H9 (cell line): ENCODE measurements around the gene OR10W1. TPM values are rescaled to one million over a fixed set of nuclear protein-coding genes. Genes with fewer than 3 reads are reported as not detected.

ENCODE experiments used
- DNase-seq: peaks from one replicate; pipeline ENCODE4 v3.0.0-alpha.2; 2017
- H2AFZ ChIP-seq: one replicate; pipeline ENCODE4 v1.6.1; 2013; ENCODE audit warnings: mild to moderate bottlenecking, low read length, control low read depth, moderate library complexity
- H2AK5ac ChIP-seq: 2 replicates; pipeline ENCODE4 v1.6.1; 2013; ENCODE audit warnings: low read length, control low read depth, mixed read lengths; ENCODE audit not compliant: insufficient read length
- H2BK120ac ChIP-seq: one replicate; pipeline ENCODE4 v1.6.1; 2013; ENCODE audit warnings: low read depth, mild to moderate bottlenecking, low read length, control low read depth, inconsistent platforms; ENCODE audit not compliant: poor library complexity, severe bottlenecking
- H2BK12ac ChIP-seq: 2 replicates; pipeline ENCODE4 v1.6.1; 2013; ENCODE audit warnings: low read length, control low read depth, mixed read lengths, low read depth; ENCODE audit not compliant: insufficient read length
- H2BK15ac ChIP-seq: 2 replicates; pipeline ENCODE4 v1.6.1; 2013; ENCODE audit warnings: low read depth, low read length, control low read depth
- H2BK20ac ChIP-seq: one replicate; pipeline ENCODE4 v1.6.1; 2013; ENCODE audit warnings: low read depth, mild to moderate bottlenecking, low read length, control low read depth, inconsistent platforms; ENCODE audit not compliant: poor library complexity, severe bottlenecking
- H2BK5ac ChIP-seq: 2 replicates; pipeline ENCODE4 v1.6.1; 2013; ENCODE audit warnings: low read length, control low read depth, mixed read lengths; ENCODE audit not compliant: insufficient read length
- H3K14ac ChIP-seq: 2 replicates; pipeline ENCODE4 v1.6.1; 2013; ENCODE audit warnings: low read length, control low read depth; ENCODE audit not compliant: insufficient read depth
- H3K18ac ChIP-seq: 2 replicates; pipeline ENCODE4 v1.6.1; 2013; ENCODE audit warnings: low read depth, mild to moderate bottlenecking, mixed read lengths, low read length, control low read depth; ENCODE audit not compliant: insufficient read length
- H3K23ac ChIP-seq: 2 replicates; pipeline ENCODE4 v1.6.1; 2013; ENCODE audit warnings: low read length, control low read depth, mixed read lengths, low read depth; ENCODE audit not compliant: insufficient read length
- H3K23me2 ChIP-seq: 2 replicates; pipeline ENCODE4 v1.6.1; 2013; ENCODE audit warnings: low read depth, mild to moderate bottlenecking, mixed read lengths, low read length, control low read depth; ENCODE audit not compliant: insufficient read length, poor library complexity, severe bottlenecking
- H3K27ac ChIP-seq: 2 replicates; pipeline ENCODE4 v1.5.1; 2013; ENCODE audit warnings: low read length, control low read depth, mixed read lengths, low read depth; ENCODE audit not compliant: insufficient read length
- H3K27me3 ChIP-seq: 2 replicates; pipeline ENCODE4 v1.6.1; 2013; ENCODE audit warnings: low read length, control low read depth, inconsistent platforms; ENCODE audit not compliant: insufficient read depth
- H3K4ac ChIP-seq: 2 replicates; pipeline ENCODE4 v1.6.1; 2013; ENCODE audit warnings: low read depth, mild to moderate bottlenecking, control low read depth, inconsistent platforms, low read length, moderate library complexity
- H3K4me1 ChIP-seq: 2 replicates; pipeline ENCODE4 v1.6.1; 2013; ENCODE audit warnings: low read length, control low read depth, inconsistent platforms; ENCODE audit not compliant: insufficient read depth
- H3K4me2 ChIP-seq: 2 replicates; pipeline ENCODE4 v1.6.1; 2013; ENCODE audit warnings: low read length, control low read depth, mixed read lengths; ENCODE audit not compliant: insufficient read length, insufficient read depth
- H3K56ac ChIP-seq: 2 replicates; pipeline ENCODE4 v1.6.1; 2013; ENCODE audit warnings: low read depth, mild to moderate bottlenecking, mixed read lengths, low read length, control low read depth; ENCODE audit not compliant: insufficient read length
- H3K79me1 ChIP-seq: 2 replicates; pipeline ENCODE4 v1.6.1; 2013; ENCODE audit warnings: low read depth, mild to moderate bottlenecking, moderate library complexity, low read length, control low read depth, inconsistent platforms; ENCODE audit not compliant: insufficient read depth, poor library complexity, severe bottlenecking
- H3K79me2 ChIP-seq: 2 replicates; pipeline ENCODE4 v1.6.1; 2013; ENCODE audit warnings: low read length, control low read depth, inconsistent platforms; ENCODE audit not compliant: insufficient read depth
- H3K9ac ChIP-seq: 2 replicates; pipeline ENCODE4 v1.6.1; 2013; ENCODE audit warnings: low read length, control low read depth, mixed read lengths; ENCODE audit not compliant: insufficient read length; ENCODE audit errors: extremely low read depth
- H3K9me3 ChIP-seq: one replicate; pipeline ENCODE4 v1.6.1; 2013; ENCODE audit warnings: low read depth, low read length, inconsistent platforms; ENCODE audit not compliant: control insufficient read depth
- H3T11ph ChIP-seq: one replicate; pipeline ENCODE4 v1.6.1; 2013; ENCODE audit warnings: mild to moderate bottlenecking, low read length, control low read depth, inconsistent platforms
- H4K20me1 ChIP-seq: one replicate; pipeline ENCODE4 v1.6.1; 2013; ENCODE audit not compliant: control insufficient read depth, insufficient read length, insufficient read depth
- H4K5ac ChIP-seq: 2 replicates; pipeline ENCODE4 v1.6.1; 2013; ENCODE audit warnings: low read depth, mild to moderate bottlenecking, mixed read lengths, low read length, control low read depth; ENCODE audit not compliant: insufficient read length
- H4K8ac ChIP-seq: replicated peaks from 2 replicates; pipeline ENCODE4 v1.6.1; 2013; ENCODE audit warnings: low read length, control low read depth, mixed read lengths, low read depth; ENCODE audit not compliant: insufficient read length
- H4K91ac ChIP-seq: 2 replicates; pipeline ENCODE4 v1.6.1; 2013; ENCODE audit warnings: low read depth, mild to moderate bottlenecking, moderate library complexity, mixed read lengths, low read length, control low read depth; ENCODE audit not compliant: insufficient read length
- H3K27ac Mint-ChIP-seq, 3 experiments: 2 replicates in 2 of 3; 3 replicates in 1 of 3; pipeline ENCODE4 v1.8.0; 2020 to 2021; ENCODE audit warnings: mixed read lengths in 3 of 3, mild to moderate bottlenecking in 1 of 3, moderate library complexity in 1 of 3
- H3K27me3 Mint-ChIP-seq: 2 replicates; pipeline ENCODE4 v1.8.0; 2021; ENCODE audit warnings: low read depth, mild to moderate bottlenecking, moderate library complexity, mixed read lengths
- H3K36me3 Mint-ChIP-seq, 3 experiments: 2 replicates in 2 of 3; 3 replicates in 1 of 3; pipeline ENCODE4 v1.8.0; 2020 to 2021; ENCODE audit warnings: low read depth in 3 of 3, mixed read lengths in 3 of 3; ENCODE audit not compliant: insufficient read depth in 1 of 3
- H3K4me1 Mint-ChIP-seq, 2 experiments: 2 replicates each; pipeline ENCODE4 v1.8.0; 2020; ENCODE audit warnings: mixed read lengths in 2 of 2
- H3K4me3 Mint-ChIP-seq, 2 experiments: 2 replicates in 1 of 2; 3 replicates in 1 of 2; pipeline ENCODE4 v1.8.0; 2020 to 2021; ENCODE audit warnings: mild to moderate bottlenecking in 2 of 2, mixed read lengths in 2 of 2, moderate library complexity in 1 of 2
- H3K9me3 Mint-ChIP-seq, 2 experiments: 2 replicates in 1 of 2; 3 replicates in 1 of 2; pipeline ENCODE4 v1.8.0; 2020; ENCODE audit warnings: mild to moderate bottlenecking in 2 of 2, mixed read lengths in 2 of 2, moderate library complexity in 1 of 2
- WGBS: extraction: QIAGEN DNeasy Blood & Tissue Kit; methylation state at CpG from one replicate; pipeline ENCODE4 v1.1.7; 2013; ENCODE audit warnings: missing lambda C conversion rate, low lambda C conversion rate, mixed read lengths; ENCODE audit not compliant: insufficient read length; ENCODE audit errors: extremely low coverage; 5-methylcytosine and 5-hydroxymethylcytosine counted together
- total RNA-seq: library from RNA; stranded (reverse); gene quantifications from 2 replicates; pipeline ENCODE4 v1.2.1, GENCODE V29; 2021
- TF ChIP-seq, protein P1 (sequence below): fragments of 200-600 bp; sonication (generic); conservative IDR thresholded peaks from 3 replicates; pipeline ENCODE4 v1.8.0; 2021; ENCODE audit warnings: antibody characterized with exemption, mild to moderate bottlenecking

Gene OR10W1
- total RNA-seq, 1 experiment from 2014 or later: not detected

DNA sequence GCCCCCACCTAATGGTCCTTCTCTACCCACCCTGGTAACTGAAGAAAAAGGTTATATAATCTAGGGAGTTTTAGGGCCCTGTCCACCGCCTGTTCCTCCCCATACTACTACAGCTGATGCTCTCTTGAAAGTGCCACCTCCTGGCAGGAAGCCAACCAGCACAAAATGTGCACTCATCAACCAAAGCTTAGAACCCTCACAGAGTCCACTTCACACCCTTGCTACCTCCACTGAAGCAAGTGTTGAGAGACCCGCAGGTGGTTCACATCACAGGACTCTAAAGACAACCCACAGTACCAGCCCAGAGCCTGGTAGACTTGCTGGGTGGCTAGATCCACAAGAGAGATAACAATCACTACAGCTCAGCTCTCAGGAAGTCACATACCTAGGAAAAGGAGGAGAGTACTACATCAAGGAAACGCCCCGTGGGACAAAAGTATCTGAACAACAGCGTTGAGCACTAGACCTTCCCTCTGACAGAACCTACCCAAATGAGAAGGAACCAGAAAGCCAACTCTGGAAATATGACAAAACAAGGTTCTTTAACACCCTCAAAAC, 17.5 kb upstream of the OR10W1 start:
- TF ChIP-seq, protein P1, sequence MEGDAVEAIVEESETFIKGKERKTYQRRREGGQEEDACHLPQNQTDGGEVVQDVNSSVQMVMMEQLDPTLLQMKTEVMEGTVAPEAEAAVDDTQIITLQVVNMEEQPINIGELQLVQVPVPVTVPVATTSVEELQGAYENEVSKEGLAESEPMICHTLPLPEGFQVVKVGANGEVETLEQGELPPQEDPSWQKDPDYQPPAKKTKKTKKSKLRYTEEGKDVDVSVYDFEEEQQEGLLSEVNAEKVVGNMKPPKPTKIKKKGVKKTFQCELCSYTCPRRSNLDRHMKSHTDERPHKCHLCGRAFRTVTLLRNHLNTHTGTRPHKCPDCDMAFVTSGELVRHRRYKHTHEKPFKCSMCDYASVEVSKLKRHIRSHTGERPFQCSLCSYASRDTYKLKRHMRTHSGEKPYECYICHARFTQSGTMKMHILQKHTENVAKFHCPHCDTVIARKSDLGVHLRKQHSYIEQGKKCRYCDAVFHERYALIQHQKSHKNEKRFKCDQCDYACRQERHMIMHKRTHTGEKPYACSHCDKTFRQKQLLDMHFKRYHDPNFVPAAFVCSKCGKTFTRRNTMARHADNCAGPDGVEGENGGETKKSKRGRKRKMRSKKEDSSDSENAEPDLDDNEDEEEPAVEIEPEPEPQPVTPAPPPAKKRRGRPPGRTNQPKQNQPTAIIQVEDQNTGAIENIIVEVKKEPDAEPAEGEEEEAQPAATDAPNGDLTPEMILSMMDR: no peak
- Mint-ChIP-seq H3K36me3 (peaks cover 0 to under 1% (median 0%) of the 10 kb centered on the region in 3 experiments; a peak in 1 of 7 replicates), H3K27ac (no peak overlapping the region)

More for the DNA sequence above, 17.5 kb upstream of the OR10W1 start:
- Histone ChIP-seq H4K91ac (no peak overlapping the region), H2BK15ac (no peak overlapping the region), H3K27me3 (no peaks in the 10 kb centered on the region), H2AK5ac (no peak overlapping the region), H4K8ac (no peak overlapping the region), H2BK20ac (no peak overlapping the region), H3K4ac (no peak overlapping the region), H2BK12ac (no peak overlapping the region), H2AFZ (no peak overlapping the region), H3K14ac (no peak overlapping the region), H3K4me2 (no peak overlapping the region), H3K4me1 (no peaks in the 10 kb centered on the region), H3K9me3 (no peaks in the 10 kb centered on the region), H2BK5ac (no peak overlapping the region), H4K5ac (no peak overlapping the region), H3K79me1 (no peaks in the 10 kb centered on the region), H3K18ac (no peak overlapping the region), H3K9ac (no peak overlapping the region), H3K27ac (no peak overlapping the region), H3K23ac (no peak overlapping the region), H3T11ph (no peak overlapping the region), H3K56ac (no peak overlapping the region), H3K79me2 (no peaks in the 10 kb centered on the region), H2BK120ac (no peak overlapping the region), H4K20me1 (no peaks in the 10 kb centered on the region), H3K23me2 (no peaks in the 10 kb centered on the region)
- DNase-seq: no peak
- H3K9me3 Mint-ChIP-seq: peaks cover 3 to 13% of the 10 kb centered on the region in 2 experiments
- H3K27me3 Mint-ChIP-seq: no peaks in the 10 kb centered on the region
- WGBS: no CpG with 5 or more reads among the region's 5 CpGs
- H3K4me1 Mint-ChIP-seq: no peaks in the 10 kb centered on the region
- H3K4me3 Mint-ChIP-seq: no peak overlapping the region
